OCI-LY7 (cell line): ENCODE data around the gene RCSD1. TPM values are rescaled to one million over a fixed set of nuclear protein-coding genes. Genes with fewer than 3 reads are reported as not detected.

Experiments used
- BruUV-seq: library from RNA; stranded (reverse); fragments of 400-500 nt; replicated peaks from 2 replicates; lab custom pipeline; 2021; lab: Mats Ljungman, UMichigan
- CTCF ChIA-PET: fragments of 300-600 bp; sonication (Branson Sonifier 250); formaldehyde crosslinking; loops from one replicate; lab custom pipeline; 2022; ENCODE audit warnings: antibody characterized with exemption; ENCODE audit not compliant: unreplicated experiment; lab: Charles Lee
- POLR2A ChIA-PET: fragments of 300-600 bp; sonication (Branson Sonifier 250); formaldehyde crosslinking; loops from one replicate; lab custom pipeline; 2022; ENCODE audit warnings: antibody characterized with exemption; lab: Charles Lee
- DNase-seq: peaks from one replicate; pipeline ENCODE4 v3.0.0-alpha.2; 2015; ENCODE audit warnings: low spot score
- H2AFZ ChIP-seq: fragments of 200-600 bp; sonication (generic), shearing (Covaris generic); 2 replicates; pipeline ENCODE4 v1.6.1; 2014; ENCODE audit warnings: mild to moderate bottlenecking, antibody characterized with exemption, low read length, moderate library complexity
- H3K27ac ChIP-seq: fragments of 200-600 bp; sonication (generic); 2 replicates; pipeline ENCODE4 v1.5.1; 2014; ENCODE audit warnings: mixed run types, low read depth, mild to moderate bottlenecking, moderate library complexity, low read length, inconsistent platforms; ENCODE audit not compliant: poor library complexity, severe bottlenecking
- H3K36me3 ChIP-seq: fragments of 200-600 bp; sonication (generic); 2 replicates; pipeline ENCODE4 v1.6.1; 2014; ENCODE audit warnings: mild to moderate bottlenecking, antibody characterized with exemption, low read length, moderate library complexity, mixed read lengths; ENCODE audit not compliant: insufficient read depth
- H3K4me1 ChIP-seq: fragments of 200-600 bp; sonication (generic); 2 replicates; pipeline ENCODE4 v1.5.1; 2014; ENCODE audit warnings: mild to moderate bottlenecking, low read length; ENCODE audit not compliant: insufficient read depth, poor library complexity, severe bottlenecking
- H3K4me2 ChIP-seq: fragments of 200-600 bp; sonication (generic); 2 replicates; pipeline ENCODE4 v1.6.1; 2014; ENCODE audit warnings: mild to moderate bottlenecking, low read length
- H3K4me3 ChIP-seq: fragments of 200-600 bp; sonication (generic); 2 replicates; pipeline ENCODE4 v1.5.1; 2014; ENCODE audit warnings: mild to moderate bottlenecking, low read depth, low read length; ENCODE audit not compliant: poor library complexity, severe bottlenecking
- H3K79me2 ChIP-seq: fragments of 200-600 bp; sonication (generic); 2 replicates; pipeline ENCODE4 v1.6.1; 2016; ENCODE audit warnings: low read depth, mild to moderate bottlenecking, low read length, moderate library complexity, mixed read lengths; ENCODE audit not compliant: insufficient read depth
- H3K9me2 ChIP-seq: fragments of 200-600 bp; sonication (generic); 2 replicates; pipeline ENCODE4 v1.6.1; 2016; ENCODE audit warnings: mild to moderate bottlenecking, low read length, mixed read lengths; ENCODE audit not compliant: insufficient read depth
- H3K9me3 ChIP-seq: fragments of 200-600 bp; sonication (generic); 2 replicates; pipeline ENCODE4 v1.6.1; 2014; ENCODE audit warnings: mild to moderate bottlenecking, mixed run types, low read length, mixed read lengths
- H4K20me1 ChIP-seq: fragments of 200-600 bp; sonication (generic); 2 replicates; pipeline ENCODE4 v1.6.1; 2014; ENCODE audit warnings: mild to moderate bottlenecking, antibody characterized with exemption, low read length, moderate library complexity, mixed read lengths; ENCODE audit not compliant: insufficient read depth
- CTCF ChIP-seq: fragments of 200-600 bp; sonication (generic); conservative IDR thresholded peaks from 2 replicates; pipeline ENCODE4 v1.5.1; 2014; ENCODE audit warnings: mild to moderate bottlenecking, antibody characterized with exemption, low read length, moderate library complexity, mixed read lengths
- EZH2phosphoT487 ChIP-seq: fragments of 200-600 bp; sonication (generic); IDR thresholded peaks from 2 replicates; pipeline ENCODE4 v1.6.1; 2018; ENCODE audit warnings: low read depth, borderline replicate concordance, mild to moderate bottlenecking, mixed run types, antibody characterized with exemption, low read length, moderate library complexity, mixed read lengths
- intact Hi-C: fragments of 100-400 bp; cut with micrococcal nuclease; formaldehyde crosslinking; loops from one replicate; pipeline ENCODE4 v1.10.0; 2022; ENCODE audit not compliant: unreplicated experiment
- total RNA-seq, 2 experiments: library from RNA; depleted of rRNA in 1 of 2; stranded (reverse); fragments of >200 nt in 1 of 2; shearing (Covaris generic) in 1 of 2; gene quantifications; 2 replicates each; pipeline ENCODE4 v1.2.3, GENCODE V29; 2014 to 2022

Gene RCSD1
- total RNA-seq, 2 experiments from 2014 or later = 161 to 164 TPM

GRCh38 chr1:167625040-167625823 lies 4.8 kb upstream of the RCSD1 start:
- DNase-seq = no peak
- Histone ChIP-seq H3K27ac (peak overlapping the region; percentile 52), H3K79me2 (peaks cover 14% of the 10 kb centered on the region), H3K4me3 (no peak overlapping the region), H3K9me2 (no peaks in the 10 kb centered on the region), H3K36me3 (peaks cover 17% of the 10 kb centered on the region), H3K9me3 (peaks cover 16% of the 10 kb centered on the region), H3K4me2 (peak overlapping the region; percentile 4; the same call in 1 of the 2 replicates), H3K4me1 (peaks cover 96% of the 10 kb centered on the region), H2AFZ (no peak overlapping the region; the same call in 1 of the 2 replicates), H4K20me1 (no peaks in the 10 kb centered on the region)
- intact Hi-C loops = loop anchor here (5.0 kb wide), 3 partner anchors 58 to 293 kb away; no protein-coding TSS in a partner anchor
- no peak for TF ChIP-seq CTCF
- TF ChIP-seq EZH2phosphoT487 = no peak
- ChIA-PET CTCF (no interaction called here), POLR2A (interaction anchor here (0.6 to 1.8 kb wide), 5 partner anchors 9 to 1534 kb away, joined by 3 to 16 read pairs (median 3); no protein-coding TSS in a partner anchor)
- no TSS peak for BruUV-seq

GRCh38 chr1:167627615-167627864 lies 2.5 kb upstream of the RCSD1 start:
- peaks cover 82% of the 10 kb centered on the region for H3K4me1 ChIP-seq
- H3K79me2 ChIP-seq = peaks cover 37% of the 10 kb centered on the region
- H3K36me3 ChIP-seq = peaks cover 38% of the 10 kb centered on the region
- peaks cover 16% of the 10 kb centered on the region for H3K9me3 ChIP-seq
- ChIA-PET CTCF (interaction anchor here (0.9 to 1.5 kb wide), 3 partner anchors 10 to 118 kb away, joined by 3 to 6 read pairs (median 3); no protein-coding TSS in a partner anchor), POLR2A (interaction anchor here (0.5 to 11.9 kb wide), 7 partner anchors 10 to 294 kb away, joined by 3 to 250 read pairs (median 6); no protein-coding TSS in a partner anchor)
- no peaks in the 10 kb centered on the region for H4K20me1 ChIP-seq
- peak overlapping the region; percentile 93 for H3K4me3 ChIP-seq
- peak overlapping the region; percentile 74 for H3K4me2 ChIP-seq
- H2AFZ ChIP-seq = no peak overlapping the region
- intact Hi-C loops = loop anchor here (5.0 kb wide), 3 partner anchors 60 to 295 kb away; no protein-coding TSS in a partner anchor
- TF ChIP-seq CTCF (no peak), EZH2phosphoT487 (no peak)
- peak overlapping the region; percentile 99 for H3K27ac ChIP-seq
- H3K9me2 ChIP-seq = no peaks in the 10 kb centered on the region
- peak; percentile 65 for DNase-seq
- BruUV-seq = no TSS peak
